B cell (primary cell): ENCODE data around the gene PDE3B.

Experiments used
- CTCF ChIP-seq: fragments of 200-600 bp; IDR thresholded peaks from one replicate; pipeline ENCODE4 v1.8.0; 2022; ENCODE audit warnings: antibody characterized with exemption, mild to moderate bottlenecking
- EZH2 ChIP-seq: IDR thresholded peaks from 2 replicates; pipeline ENCODE4 v1.6.1; 2012; ENCODE audit warnings: borderline replicate concordance, low read depth, mild to moderate bottlenecking, moderate library complexity, low read length; ENCODE audit not compliant: insufficient read depth, poor library complexity, severe bottlenecking

- TF ChIP-seq CTCF (no peak), EZH2 (no peak)
Observed at GRCh38 chr11:14637868-14638409, 5.7 kb upstream of the PDE3B start.
